H1 (cell line): ENCODE data around the gene ARRDC2.
"Not testable (repeated sequence)": the region's sequence is repeated elsewhere in the genome, so short reads cannot be mapped to it uniquely, and the experiment has no call there.

Experiments used
- CTCF ChIP-seq, 3 experiments: IDR thresholded peaks; 1 replicate in 2 of 3; 2 replicates in 1 of 3; pipeline versions ENCODE4 v1.5.1 to v1.6.1; 2011; ENCODE audit warnings: low read length in 3 of 3, mild to moderate bottlenecking in 3 of 3, inconsistent platforms in 2 of 3, low read depth in 1 of 3, moderate library complexity in 1 of 3; ENCODE audit not compliant: insufficient read depth in 1 of 3; ENCODE audit errors: control extremely low read depth in 1 of 3
- EZH2 ChIP-seq: fragments of 200-600 bp; sonication (generic); IDR thresholded peaks from 2 replicates; pipeline ENCODE4 v1.7.1; 2012; ENCODE audit warnings: low read depth, mild to moderate bottlenecking, moderate library complexity, low read length, inconsistent platforms; ENCODE audit not compliant: severe bottlenecking
- MAFK ChIP-seq: IDR thresholded peaks from 2 replicates; pipeline ENCODE4 v1.6.1; 2012; ENCODE audit warnings: low read depth, mild to moderate bottlenecking, improper control_type of control experiment, low read length
- PHF8 ChIP-seq: fragments of 200-600 bp; sonication (generic); conservative IDR thresholded peaks from 2 replicates; pipeline ENCODE4 v1.7.1; 2012; ENCODE audit warnings: low read depth, mild to moderate bottlenecking, inconsistent platforms, low read length, moderate library complexity
- POLR2A ChIP-seq, 2 experiments: IDR thresholded peaks; 1 replicate in 1 of 2; 2 replicates in 1 of 2; pipeline ENCODE4 v1.6.1; 2011; ENCODE audit warnings: low read depth in 2 of 2, low read length in 2 of 2, mild to moderate bottlenecking in 2 of 2; ENCODE audit errors: control extremely low read depth in 1 of 2
- SUZ12 ChIP-seq: fragments of 200-600 bp; sonication (generic); IDR thresholded peaks from 2 replicates; pipeline ENCODE4 v1.6.1; 2012; ENCODE audit warnings: mild to moderate bottlenecking, inconsistent platforms, low read length, moderate library complexity, mixed read lengths

DNA sequence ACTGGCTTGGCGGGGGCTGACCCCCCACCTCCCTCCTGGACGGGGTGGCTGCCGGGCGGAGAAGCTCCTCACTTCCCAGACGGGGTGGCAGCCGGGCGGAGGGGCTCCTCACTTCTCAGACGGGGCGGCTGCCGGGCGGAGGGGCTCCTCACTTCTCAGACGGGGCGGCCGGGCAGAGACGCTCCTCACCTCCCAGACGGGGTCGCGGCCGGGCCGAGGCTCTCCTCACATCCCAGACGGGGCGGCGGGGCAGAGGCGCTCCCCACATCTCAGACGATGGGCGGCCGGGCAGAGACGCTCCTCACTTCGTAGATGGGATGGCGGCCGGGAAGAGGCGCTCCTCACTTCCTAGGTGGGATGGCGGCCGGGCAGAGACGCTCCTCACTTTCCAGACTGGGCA is 2.2 kb upstream of the ARRDC2 start:
- not testable (repeated sequence) for TF ChIP-seq POLR2A (IDR thresholded peaks at IDR 0.05; ENCODE audit: control extremely low read depth in 1 of 2, low read depth in 2 of 2, low read length in 2 of 2); EZH2; CTCF (IDR thresholded peaks at IDR 0.05; ENCODE audit: control extremely low read depth in 1 of 3, insufficient read depth in 1 of 3, low read depth in 1 of 3, low read length in 3 of 3); SUZ12; MAFK; PHF8
